ENCODE measurements around the gene USP34.
"Not testable (repeated sequence)": the region's sequence is repeated elsewhere in the genome, so short reads cannot be mapped to it uniquely, and the experiment has no call there.

Gene USP34

DNA sequence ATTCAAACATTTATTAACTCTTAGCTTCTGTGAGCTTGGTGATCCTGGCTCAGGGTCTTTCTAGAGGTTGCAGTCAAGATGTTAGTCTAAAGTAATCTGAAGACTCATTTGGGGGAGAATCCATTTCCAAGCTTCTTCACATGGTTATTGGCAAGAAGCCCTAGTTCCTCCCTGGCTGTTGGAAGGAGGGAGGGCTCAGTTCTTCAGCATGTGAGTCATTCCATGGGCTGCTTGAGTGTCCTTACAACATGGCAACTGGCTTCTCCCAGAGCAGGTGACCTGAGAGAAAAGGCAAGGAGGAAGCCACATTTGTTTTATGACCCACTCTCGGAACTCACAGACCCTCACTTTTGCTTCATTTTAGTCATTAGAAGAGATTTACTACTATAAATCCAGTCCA is 319.5 kb downstream of the USP34 start:
- Histone ChIP-seq H3K9me2 (replicated peaks; ENCODE audit: insufficient read depth, low read length) (no peaks in the 10 kb centered on the region), H3K27ac (ENCODE audit: low read length) (no peak overlapping the region), H3K27me3 (replicated peaks; ENCODE audit: insufficient read depth, low read length) (no peaks in the 10 kb centered on the region), H4K20me1 (ENCODE audit: insufficient read depth, low read length) (no peaks in the 10 kb centered on the region), H3F3A (ENCODE audit: insufficient read depth, low read length) (no peaks in the 10 kb centered on the region), H3K36me3 (replicated peaks; ENCODE audit: insufficient read depth, low read length) (no peaks in the 10 kb centered on the region), H3K4me3 (ENCODE audit: low read length) (no peak overlapping the region), H3K79me2 (ENCODE audit: low read length) (no peaks in the 10 kb centered on the region), H2AFZ (ENCODE audit: low read length) (no peak overlapping the region), H3K9ac (ENCODE audit: low read length) (no peak overlapping the region), H3K9me3 (replicated peaks; ENCODE audit: insufficient read depth, low read length) (no peaks in the 10 kb centered on the region), H3K4me2 (ENCODE audit: low read depth, low read length) (no peak overlapping the region), H3K4me1 (ENCODE audit: low read length) (no peaks in the 10 kb centered on the region)
- no peak for DNase-seq
- TF ChIP-seq EZH2 (optimal IDR thresholded peaks at IDR 0.05; ENCODE audit: low read depth, low read length) (no peak), EZH2phosphoT487 (IDR thresholded peaks at IDR 0.05; ENCODE audit: low read length) (no peak)
- TF ChIP-seq, protein P1, sequence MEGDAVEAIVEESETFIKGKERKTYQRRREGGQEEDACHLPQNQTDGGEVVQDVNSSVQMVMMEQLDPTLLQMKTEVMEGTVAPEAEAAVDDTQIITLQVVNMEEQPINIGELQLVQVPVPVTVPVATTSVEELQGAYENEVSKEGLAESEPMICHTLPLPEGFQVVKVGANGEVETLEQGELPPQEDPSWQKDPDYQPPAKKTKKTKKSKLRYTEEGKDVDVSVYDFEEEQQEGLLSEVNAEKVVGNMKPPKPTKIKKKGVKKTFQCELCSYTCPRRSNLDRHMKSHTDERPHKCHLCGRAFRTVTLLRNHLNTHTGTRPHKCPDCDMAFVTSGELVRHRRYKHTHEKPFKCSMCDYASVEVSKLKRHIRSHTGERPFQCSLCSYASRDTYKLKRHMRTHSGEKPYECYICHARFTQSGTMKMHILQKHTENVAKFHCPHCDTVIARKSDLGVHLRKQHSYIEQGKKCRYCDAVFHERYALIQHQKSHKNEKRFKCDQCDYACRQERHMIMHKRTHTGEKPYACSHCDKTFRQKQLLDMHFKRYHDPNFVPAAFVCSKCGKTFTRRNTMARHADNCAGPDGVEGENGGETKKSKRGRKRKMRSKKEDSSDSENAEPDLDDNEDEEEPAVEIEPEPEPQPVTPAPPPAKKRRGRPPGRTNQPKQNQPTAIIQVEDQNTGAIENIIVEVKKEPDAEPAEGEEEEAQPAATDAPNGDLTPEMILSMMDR (IDR thresholded peaks at IDR 0.05; ENCODE audit: low read length) = no peak

DNA sequence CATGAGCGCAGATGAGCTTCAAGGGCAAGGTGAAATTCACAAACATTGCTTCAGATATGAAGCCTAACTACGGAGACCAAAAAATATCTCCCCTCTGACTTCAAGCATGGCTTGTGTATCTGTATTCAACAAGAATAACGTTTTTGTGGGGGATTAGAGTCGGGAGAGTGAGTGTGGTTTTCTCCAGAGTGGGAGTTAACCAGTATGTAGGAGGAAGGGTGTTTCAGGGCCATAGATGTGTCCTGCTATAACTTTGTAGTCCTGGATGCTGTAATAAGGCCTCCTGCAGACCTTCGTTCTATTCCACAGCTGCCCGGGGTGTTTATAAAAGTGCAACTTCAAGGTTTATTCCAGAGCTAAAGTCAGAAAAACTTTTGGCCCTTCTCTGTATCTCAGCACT is 321.8 kb downstream of the USP34 start:
- Histone ChIP-seq H3K4me2 (ENCODE audit: low read depth, low read length) (no peak overlapping the region), H3K9ac (ENCODE audit: low read length) (no peak overlapping the region), H4K20me1 (ENCODE audit: insufficient read depth, low read length) (no peaks in the 10 kb centered on the region), H3K36me3 (replicated peaks; ENCODE audit: insufficient read depth, low read length) (no peaks in the 10 kb centered on the region), H3K9me3 (replicated peaks; ENCODE audit: insufficient read depth, low read length) (no peaks in the 10 kb centered on the region), H3K9me2 (replicated peaks; ENCODE audit: insufficient read depth, low read length) (no peaks in the 10 kb centered on the region), H3K4me1 (ENCODE audit: low read length) (no peaks in the 10 kb centered on the region), H3K4me3 (ENCODE audit: low read length) (no peak overlapping the region), H3K79me2 (ENCODE audit: low read length) (no peaks in the 10 kb centered on the region), H2AFZ (ENCODE audit: low read length) (no peak overlapping the region), H3F3A (ENCODE audit: insufficient read depth, low read length) (no peaks in the 10 kb centered on the region), H3K27ac (ENCODE audit: low read length) (no peak overlapping the region), H3K27me3 (replicated peaks; ENCODE audit: insufficient read depth, low read length) (no peaks in the 10 kb centered on the region)
- no peak for DNase-seq
- TF ChIP-seq, protein P1 (IDR thresholded peaks at IDR 0.05; ENCODE audit: low read length) = no peak
- TF ChIP-seq EZH2phosphoT487 (IDR thresholded peaks at IDR 0.05; ENCODE audit: low read length) (no peak), EZH2 (optimal IDR thresholded peaks at IDR 0.05; ENCODE audit: low read depth, low read length) (no peak)

DNA sequence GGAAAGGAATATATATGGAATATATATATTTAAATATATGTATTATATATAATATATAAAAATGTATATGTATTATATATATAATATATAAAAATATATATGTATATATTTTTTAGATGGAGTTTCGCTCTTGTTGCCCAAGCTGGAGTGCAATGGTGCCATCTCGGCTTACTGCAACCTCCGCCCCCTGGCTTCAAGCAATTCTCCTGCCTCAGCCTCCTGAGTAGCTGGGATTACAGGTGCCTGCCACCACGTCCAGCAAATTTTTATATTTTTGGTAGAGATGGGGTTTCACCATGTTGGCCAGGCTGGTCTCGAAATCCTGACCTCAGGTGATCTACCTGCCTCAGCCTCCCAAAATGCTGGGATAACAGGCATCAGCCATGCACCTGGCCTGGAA is 322.8 kb downstream of the USP34 start:
- H2AFZ ChIP-seq (ENCODE audit: low read length); H3K9ac ChIP-seq (ENCODE audit: low read length); H3F3A ChIP-seq (ENCODE audit: insufficient read depth, low read length); H3K27ac ChIP-seq (ENCODE audit: low read length); H4K20me1 ChIP-seq (ENCODE audit: insufficient read depth, low read length); DNase-seq; H3K4me3 ChIP-seq (ENCODE audit: low read length); H3K4me2 ChIP-seq (ENCODE audit: low read depth, low read length); H3K36me3 ChIP-seq (replicated peaks; ENCODE audit: insufficient read depth, low read length); H3K9me3 ChIP-seq (replicated peaks; ENCODE audit: insufficient read depth, low read length); H3K27me3 ChIP-seq (replicated peaks; ENCODE audit: insufficient read depth, low read length); H3K9me2 ChIP-seq (replicated peaks; ENCODE audit: insufficient read depth, low read length); H3K79me2 ChIP-seq (ENCODE audit: low read length); H3K4me1 ChIP-seq (ENCODE audit: low read length): not testable (repeated sequence)

DNA sequence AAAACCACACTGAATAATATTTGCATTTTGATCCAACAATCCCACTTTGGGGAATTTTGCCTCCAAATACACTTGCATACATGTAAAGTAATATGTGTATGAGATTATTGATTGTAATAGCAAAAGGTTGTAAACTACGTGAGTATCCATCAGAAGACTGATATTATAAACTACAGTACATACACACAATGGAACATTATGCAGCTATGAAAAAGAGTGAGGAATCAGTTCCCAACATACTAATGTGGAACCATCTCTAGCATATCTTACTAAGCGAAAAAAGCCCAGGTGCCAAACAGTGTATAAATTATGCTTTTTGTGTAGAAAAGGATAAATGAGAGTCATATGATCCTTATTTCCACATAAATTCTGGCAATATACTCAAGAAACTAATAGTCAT is 324.9 kb downstream of the USP34 start:
- DNase-seq = no peak
- H3K4me2 ChIP-seq (ENCODE audit: low read depth, low read length) = peak overlapping the region; percentile 44; the same call in 1 of the 2 replicates
- H3K4me1 ChIP-seq (ENCODE audit: low read length) = no peaks in the 10 kb centered on the region
- H4K20me1 ChIP-seq (ENCODE audit: insufficient read depth, low read length) = no peaks in the 10 kb centered on the region
- no peak overlapping the region for H3K27ac ChIP-seq (ENCODE audit: low read length)
- H3K9ac ChIP-seq (ENCODE audit: low read length) = no peak overlapping the region
- H3K36me3 ChIP-seq (replicated peaks; ENCODE audit: insufficient read depth, low read length) = no peaks in the 10 kb centered on the region
- H3K79me2 ChIP-seq (ENCODE audit: low read length) = no peaks in the 10 kb centered on the region
- H3K27me3 ChIP-seq (replicated peaks; ENCODE audit: insufficient read depth, low read length) = no peaks in the 10 kb centered on the region
- H2AFZ ChIP-seq (ENCODE audit: low read length) = no peak overlapping the region
- TF ChIP-seq, protein P1 (IDR thresholded peaks at IDR 0.05; ENCODE audit: low read length) = no peak
- TF ChIP-seq EZH2 (optimal IDR thresholded peaks at IDR 0.05; ENCODE audit: low read depth, low read length) = no peak
- TF ChIP-seq EZH2phosphoT487 (IDR thresholded peaks at IDR 0.05; ENCODE audit: low read length) = no peak
- H3K4me3 ChIP-seq (ENCODE audit: low read length) = no peak overlapping the region
- no peaks in the 10 kb centered on the region for H3K9me3 ChIP-seq (replicated peaks; ENCODE audit: insufficient read depth, low read length)
- no peaks in the 10 kb centered on the region for H3K9me2 ChIP-seq (replicated peaks; ENCODE audit: insufficient read depth, low read length)
- H3F3A ChIP-seq (ENCODE audit: insufficient read depth, low read length) = 0 out of 2 replicates have a peak, but pooled peaks cover 5% of the 10 kb centered on the region

Measured in MM.1S (cell line).